BE2C (cell line): Measurements from ENCODE around the gene GLCE.
A peak's percentile ranks its signal among the peaks of the same experiment; 100 is the strongest.

Experiments used
- DNase-seq: peaks from one replicate; pipeline ENCODE4 v3.0.0-alpha.2; 2020
- H3K27me3 ChIP-seq: fragments of 250-450 bp; sonication (Bioruptor Pico); 2 replicates; pipeline ENCODE4 v1.5.1; 2020; ENCODE audit warnings: mild to moderate bottlenecking
- H3K36me3 ChIP-seq: fragments of 250-450 bp; sonication (Bioruptor Pico); 2 replicates; pipeline ENCODE4 v1.5.1; 2020; ENCODE audit warnings: mild to moderate bottlenecking
- H3K4me1 ChIP-seq: fragments of 250-450 bp; sonication (Bioruptor Pico); 2 replicates; pipeline ENCODE4 v1.5.1; 2020
- H3K4me3 ChIP-seq: 2 replicates; pipeline ENCODE4 v1.5.1; 2011; ENCODE audit warnings: low read depth, low read length
- H3K9me3 ChIP-seq: fragments of 250-450 bp; sonication (Bioruptor Pico); 2 replicates; pipeline ENCODE4 v1.5.1; 2020
- CTCF ChIP-seq: IDR thresholded peaks from 2 replicates; pipeline ENCODE4 v1.5.1; 2012; ENCODE audit warnings: mild to moderate bottlenecking, low read depth, low read length

Gene GLCE

GRCh38 chr15:69223083-69223813 is 62.8 kb downstream of the GLCE start:
- no peaks in the 10 kb centered on the region; the same call in 1 of the 2 replicates for H3K9me3 ChIP-seq
- no peaks in the 10 kb centered on the region for H3K4me1 ChIP-seq
- H3K27me3 ChIP-seq, result no peaks in the 10 kb centered on the region
- TF ChIP-seq CTCF, result no peak
- DNase-seq, result no peak
- H3K4me3 ChIP-seq, result no peak overlapping the region
- no peaks in the 10 kb centered on the region for H3K36me3 ChIP-seq

GRCh38 chr15:69224383-69224782 is 63.9 kb downstream of the GLCE start:
- no peak for TF ChIP-seq CTCF
- H3K27me3 ChIP-seq, result no peaks in the 10 kb centered on the region
- no peak overlapping the region for H3K4me3 ChIP-seq
- no peak for DNase-seq
- no peaks in the 10 kb centered on the region; the same call in 1 of the 2 replicates for H3K9me3 ChIP-seq
- no peaks in the 10 kb centered on the region for H3K4me1 ChIP-seq
- 0 out of 2 replicates have a peak, but pooled peaks cover 5% of the 10 kb centered on the region for H3K36me3 ChIP-seq

GRCh38 chr15:69225355-69226022 is 65.1 kb downstream of the GLCE start:
- no peak for DNase-seq

GRCh38 chr15:69226023-69226355 is 65.6 kb downstream of the GLCE start:
- H3K4me1 ChIP-seq, result no peaks in the 10 kb centered on the region
- no peak for TF ChIP-seq CTCF
- H3K4me3 ChIP-seq, result no peak overlapping the region
- DNase-seq, result no peak
- H3K9me3 ChIP-seq, result no peaks in the 10 kb centered on the region; the same call in 1 of the 2 replicates
- H3K36me3 ChIP-seq, result 0 out of 2 replicates have a peak, but pooled peaks cover 5% of the 10 kb centered on the region
- H3K27me3 ChIP-seq, result no peaks in the 10 kb centered on the region

More at GRCh38 chr15:69225355-69226022, 65.1 kb downstream of the GLCE start:
- no peaks in the 10 kb centered on the region for H3K27me3 ChIP-seq
- no peaks in the 10 kb centered on the region for H3K4me1 ChIP-seq
- peak; percentile 41 for TF ChIP-seq CTCF
- no peaks in the 10 kb centered on the region; the same call in 1 of the 2 replicates for H3K9me3 ChIP-seq
- H3K36me3 ChIP-seq, result 0 out of 2 replicates have a peak, but pooled peaks cover 5% of the 10 kb centered on the region
- H3K4me3 ChIP-seq, result no peak overlapping the region

GRCh38 chr15:69232144-69232543 is 71.7 kb downstream of the GLCE start:
- Histone ChIP-seq H3K4me1 (peaks cover 3% of the 10 kb centered on the region; the same call in 1 of the 2 replicates), H3K9me3 (no peaks in the 10 kb centered on the region), H3K4me3 (no peak overlapping the region), H3K36me3 (0 out of 2 replicates have a peak, but pooled peaks cover 5% of the 10 kb centered on the region), H3K27me3 (0 out of 2 replicates have a peak, but pooled peaks cover 3% of the 10 kb centered on the region)
- no peak for TF ChIP-seq CTCF
- no peak for DNase-seq

GRCh38 chr15:69232765-69233164 is 72.3 kb downstream of the GLCE start:
- H3K4me1 ChIP-seq, result peaks cover 3% of the 10 kb centered on the region; the same call in 1 of the 2 replicates
- no peak overlapping the region for H3K4me3 ChIP-seq
- 0 out of 2 replicates have a peak, but pooled peaks cover 5% of the 10 kb centered on the region for H3K36me3 ChIP-seq
- 0 out of 2 replicates have a peak, but pooled peaks cover 3% of the 10 kb centered on the region for H3K27me3 ChIP-seq
- DNase-seq, result no peak
- H3K9me3 ChIP-seq, result no peaks in the 10 kb centered on the region
- no peak for TF ChIP-seq CTCF
